GM18951 (cell line): ENCODE data around the gene GNRHR.
"Not testable (repeated sequence)": the region's sequence is repeated elsewhere in the genome, so short reads cannot be mapped to it uniquely, and the experiment has no call there.

ENCODE experiments used
- POLR2A ChIP-seq: IDR thresholded peaks from 4 replicates; pipeline ENCODE4 v1.6.1; 2011; ENCODE audit warnings: mild to moderate bottlenecking; ENCODE audit not compliant: insufficient read length, insufficient read depth; ENCODE audit errors: extremely low read depth
- in situ Hi-C: fragments of 300-500 bp; cut with MboI; formaldehyde crosslinking; loops from one replicate; pipeline ENCODE4 v1.12.0; 2022; ENCODE audit warnings: low sequenced_read_pairs, mixed read lengths, inconsistent platforms; ENCODE audit not compliant: unreplicated experiment

Gene GNRHR

GRCh38 chr4:67746797-67747495 is 7.2 kb downstream of the GNRHR start:
- in situ Hi-C loops = no loop called here
- TF ChIP-seq POLR2A = no peak

- in situ Hi-C loops = no loop called here
- no peak for TF ChIP-seq POLR2A
These were observed 9.5 kb downstream of the GNRHR start for GRCh38 chr4:67744561-67745283.

- no peak for TF ChIP-seq POLR2A
- in situ Hi-C loops = no loop called here
These were observed 11.0 kb downstream of the GNRHR start for GRCh38 chr4:67743194-67743593.

- no peak for TF ChIP-seq POLR2A
- in situ Hi-C loops = no loop called here
These were observed 17.9 kb downstream of the GNRHR start for GRCh38 chr4:67736262-67736661.

GRCh38 chr4:67735325-67735724 is 18.9 kb downstream of the GNRHR start:
- no peak for TF ChIP-seq POLR2A
- in situ Hi-C loops = no loop called here

- in situ Hi-C loops = not testable (repeated sequence)
These were observed 23.7 kb downstream of the GNRHR start for GRCh38 chr4:67730511-67730910.

GRCh38 chr4:67727124-67727850 is 26.9 kb downstream of the GNRHR start:
- TF ChIP-seq POLR2A = no peak
- in situ Hi-C loops = no loop called here

- TF ChIP-seq POLR2A = no peak
- in situ Hi-C loops = no loop called here
These were observed 28.2 kb downstream of the GNRHR start for GRCh38 chr4:67725981-67726380.

GRCh38 chr4:67725132-67725531 is 29.1 kb downstream of the GNRHR start:
- in situ Hi-C loops = no loop called here
- TF ChIP-seq POLR2A = no peak

- no peak for TF ChIP-seq POLR2A
These were observed 30.2 kb downstream of the GNRHR start for GRCh38 chr4:67723949-67724348.

GRCh38 chr4:67723341-67723740 is 30.8 kb downstream of the GNRHR start:
- TF ChIP-seq POLR2A = no peak
- in situ Hi-C loops = no loop called here

More at GRCh38 chr4:67723949-67724348, 30.2 kb downstream of the GNRHR start:
- in situ Hi-C loops = no loop called here

- in situ Hi-C loops = no loop called here
- TF ChIP-seq POLR2A = no peak
These were observed 32.2 kb downstream of the GNRHR start for GRCh38 chr4:67721770-67722597.

- in situ Hi-C loops = no loop called here
- TF ChIP-seq POLR2A = no peak
These were observed 32.8 kb downstream of the GNRHR start for GRCh38 chr4:67721315-67721769.
